Umbilical cord (tissue), 2 donors: ENCODE results near the gene PCYT1B. TPM values are rescaled to one million over a fixed set of nuclear protein-coding genes. Genes with fewer than 3 reads are reported as not detected.
"Not testable (repeated sequence)": the region's sequence is repeated elsewhere in the genome, so short reads cannot be mapped to it uniquely, and the experiment has no call there.

Experiments
- DNase-seq: peaks from one replicate; pipeline ENCODE4 v3.0.0-alpha.2; 2015; ENCODE audit warnings: low spot score
- total RNA-seq: library from RNA; depleted of rRNA; stranded (reverse); fragments of >200 nt; gene quantifications from one replicate; pipeline ENCODE4 v1.2.3, GENCODE V29; 2014; ENCODE audit warnings: low replicate concordance; ENCODE audit not compliant: insufficient read depth

PCYT1B gene
- 5.1 TPM for total RNA-seq

GRCh38 chrX:24647257-24648058, at the start of gene PCYT1B:
Gene PCYT1B, minus strand, starts transcription at chrX:24647347. Its CDS starts 242 bp downstream, at chrX:24647105.
- peak; percentile 88 for DNase-seq

GRCh38 chrX:24696294-24696693, 49.1 kb upstream of the PCYT1B start:
- DNase-seq: no peak

GRCh38 chrX:24694825-24695224, 47.7 kb upstream of the PCYT1B start:
- DNase-seq: no peak

GRCh38 chrX:24693453-24694202, 46.5 kb upstream of the PCYT1B start, which contains the start of gene POLA1:
Gene POLA1, plus strand, starts transcription at chrX:24693918. Its CDS starts 44 bp downstream, at chrX:24693962.
- DNase-seq: peak; percentile 98

GRCh38 chrX:24692305-24692704, 45.2 kb upstream of the PCYT1B start:
- no peak for DNase-seq

GRCh38 chrX:24684048-24684447, 36.9 kb upstream of the PCYT1B start:
- no peak for DNase-seq

GRCh38 chrX:24682739-24683432, 35.7 kb upstream of the PCYT1B start:
- no peak for DNase-seq

GRCh38 chrX:24676403-24677024, 29.4 kb upstream of the PCYT1B start:
- no peak for DNase-seq

- DNase-seq: no peak
Observed at GRCh38 chrX:24673424-24673823, 26.3 kb upstream of the PCYT1B start.

GRCh38 chrX:24672701-24673190, 25.6 kb upstream of the PCYT1B start:
- DNase-seq: no peak

- peak; percentile 63 for DNase-seq
Observed at GRCh38 chrX:24668111-24668510, 21.0 kb upstream of the PCYT1B start.

GRCh38 chrX:24662352-24662751, 15.2 kb upstream of the PCYT1B start:
- DNase-seq: no peak

- no peak for DNase-seq
Observed at GRCh38 chrX:24661292-24661691, 14.1 kb upstream of the PCYT1B start.

GRCh38 chrX:24659646-24660045, 12.5 kb upstream of the PCYT1B start:
- no peak for DNase-seq

GRCh38 chrX:24659106-24659505, 12.0 kb upstream of the PCYT1B start:
- no peak for DNase-seq

GRCh38 chrX:24658421-24658820, 11.3 kb upstream of the PCYT1B start:
- DNase-seq: peak; percentile 3

- DNase-seq: no peak
Observed at GRCh38 chrX:24657671-24658386, 10.7 kb upstream of the PCYT1B start.

GRCh38 chrX:24655679-24656078, 8.5 kb upstream of the PCYT1B start:
- DNase-seq: not testable (repeated sequence)

GRCh38 chrX:24651783-24652182, 4.6 kb upstream of the PCYT1B start:
- DNase-seq: no peak

GRCh38 chrX:24648495-24648894, 1.3 kb upstream of the PCYT1B start:
- DNase-seq: no peak

GRCh38 chrX:24646745-24647182, 383 bp downstream of the PCYT1B start:
- DNase-seq: no peak
